HG02610 (cell line): ENCODE measurements around the gene BIN2.
"Not testable (repeated sequence)": the region's sequence is repeated elsewhere in the genome, so short reads cannot be mapped to it uniquely, and the experiment has no call there.

Source experiments
- ATAC-seq: cut with Tn5 transposase; IDR thresholded peaks from one replicate; pipeline ENCODE4 v1.9.1; 2021; ENCODE audit warnings: mild to moderate bottlenecking, moderate library complexity; ENCODE audit not compliant: unreplicated experiment

Gene BIN2

GRCh38 chr12:51318057-51318806 is 5.7 kb downstream of the BIN2 start:
- ATAC-seq = not testable (repeated sequence)

GRCh38 chr12:51311389-51311788 is 12.6 kb downstream of the BIN2 start:
- no peak for ATAC-seq

GRCh38 chr12:51307655-51308593 is 16.1 kb downstream of the BIN2 start:
- ATAC-seq = no peak

- no peak for ATAC-seq
Observed at GRCh38 chr12:51306507-51306906, 17.5 kb downstream of the BIN2 start.

- ATAC-seq = not testable (repeated sequence)
Observed at GRCh38 chr12:51300768-51301167, 23.2 kb downstream of the BIN2 start.

GRCh38 chr12:51295651-51296050 is 28.3 kb downstream of the BIN2 start:
- ATAC-seq = no peak

- ATAC-seq = not testable (repeated sequence)
Observed at GRCh38 chr12:51294097-51294496, 29.9 kb downstream of the BIN2 start.

GRCh38 chr12:51293696-51294095 is 30.3 kb downstream of the BIN2 start:
- no peak for ATAC-seq

GRCh38 chr12:51291603-51292513 is 32.1 kb downstream of the BIN2 start:
- not testable (repeated sequence) for ATAC-seq

- no peak for ATAC-seq
Observed at GRCh38 chr12:51285843-51286242, 38.1 kb downstream of the BIN2 start.

- ATAC-seq = no peak
Observed at GRCh38 chr12:51281202-51281924, 42.6 kb downstream of the BIN2 start.

- no peak for ATAC-seq
Observed at GRCh38 chr12:51275088-51275487, 48.9 kb downstream of the BIN2 start.

- not testable (repeated sequence) for ATAC-seq
Observed at GRCh38 chr12:51272810-51273209, 51.2 kb downstream of the BIN2 start.

- no peak for ATAC-seq
Observed at GRCh38 chr12:51270951-51271518, 52.9 kb downstream of the BIN2 start.

GRCh38 chr12:51270067-51270950 is 53.7 kb downstream of the BIN2 start, which contains the start of gene SMAGP:
TSS of gene SMAGP (minus strand) at chr12:51270415. CDS start at chr12:51269278, 1,137 bp downstream.
- peak; percentile 70 for ATAC-seq

- peak; percentile 15 for ATAC-seq
Observed at GRCh38 chr12:51269174-51270066, 54.6 kb downstream of the BIN2 start.

- peak; percentile 89 for ATAC-seq
Observed at GRCh38 chr12:51265024-51265423, 59.0 kb downstream of the BIN2 start.

- ATAC-seq = no peak
Observed at GRCh38 chr12:51264297-51264696, 59.7 kb downstream of the BIN2 start.
